Right atrium auricular region (tissue), 2 donors: Measurements from ENCODE around the gene MPZL3. TPM values are rescaled to one million over a fixed set of nuclear protein-coding genes. Genes with fewer than 3 reads are reported as not detected.
"Not testable (repeated sequence)": the region's sequence is repeated elsewhere in the genome, so short reads cannot be mapped to it uniquely, and the experiment has no call there.

ENCODE experiments used
- DNase-seq: peaks from one replicate; pipeline ENCODE4 v3.0.0-alpha.2; 2019; ENCODE audit warnings: low spot score
- H3K27ac ChIP-seq, 2 donors: fragments of 200-600 bp; sonication (generic); 1 replicate in 1 of 2; 2 replicates in 1 of 2; pipeline ENCODE4 v1.5.1; 2016 to 2019
- H3K27me3 ChIP-seq, 2 donors: fragments of 200-600 bp; sonication (generic); one replicate each; pipeline versions ENCODE4 v1.5.1 to v1.6.0; 2017 to 2019
- H3K36me3 ChIP-seq: fragments of 200-600 bp; sonication (generic); one replicate; pipeline ENCODE4 v1.5.1; 2016
- H3K4me1 ChIP-seq, 2 donors: fragments of 200-600 bp; sonication (generic); one replicate each; pipeline versions ENCODE4 v1.5.1 to v1.6.0; 2017 to 2019
- H3K4me3 ChIP-seq, 2 donors: fragments of 200-600 bp; sonication (generic); 1 replicate in 1 of 2; 2 replicates in 1 of 2; pipeline ENCODE4 v1.5.1; 2017 to 2019; ENCODE audit warnings: mild to moderate bottlenecking in 1 of 2, moderate library complexity in 1 of 2
- H3K9me3 ChIP-seq, 2 donors: fragments of 200-600 bp; sonication (generic); one replicate each; pipeline ENCODE4 v1.5.1; 2019
- total RNA-seq, 2 donors: library from RNA; depleted of rRNA; stranded (reverse); fragments of >200 nt; gene quantifications; one replicate each; pipeline ENCODE4 v1.1.0, GENCODE V29; 2016
- TF ChIP-seq, protein P1 (sequence below), 2 donors: fragments of 200-600 bp; sonication (generic); IDR thresholded peaks; one replicate each; pipeline ENCODE4 v1.5.1; 2019; ENCODE audit warnings: antibody characterized with exemption in 2 of 2

MPZL3 gene
- total RNA-seq, 2 donors from 2014 or later = 1.0 to 2.0 TPM

DNA sequence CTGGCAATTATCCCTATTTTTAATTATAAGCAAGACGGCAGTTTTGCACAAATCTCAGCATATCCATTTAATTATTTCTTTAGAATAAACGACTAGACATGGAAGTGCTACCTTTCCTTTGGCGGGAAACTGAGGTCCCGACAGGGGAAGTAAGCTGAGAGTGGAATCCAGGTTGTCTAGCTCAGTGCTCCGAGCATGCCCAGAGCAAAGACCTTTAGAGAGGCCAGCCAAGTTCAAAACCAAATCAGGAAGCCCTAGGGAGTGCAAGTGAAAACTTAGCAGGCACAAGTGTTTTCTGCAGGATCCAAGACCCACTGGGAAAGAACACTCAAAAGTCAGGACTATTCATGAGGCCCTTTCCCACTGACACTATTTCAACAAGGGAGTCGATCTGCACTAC, 53.0 kb downstream of the MPZL3 start:
- no peak overlapping the region for H3K4me3 ChIP-seq
- DNase-seq = no peak
- TF ChIP-seq, protein P1, sequence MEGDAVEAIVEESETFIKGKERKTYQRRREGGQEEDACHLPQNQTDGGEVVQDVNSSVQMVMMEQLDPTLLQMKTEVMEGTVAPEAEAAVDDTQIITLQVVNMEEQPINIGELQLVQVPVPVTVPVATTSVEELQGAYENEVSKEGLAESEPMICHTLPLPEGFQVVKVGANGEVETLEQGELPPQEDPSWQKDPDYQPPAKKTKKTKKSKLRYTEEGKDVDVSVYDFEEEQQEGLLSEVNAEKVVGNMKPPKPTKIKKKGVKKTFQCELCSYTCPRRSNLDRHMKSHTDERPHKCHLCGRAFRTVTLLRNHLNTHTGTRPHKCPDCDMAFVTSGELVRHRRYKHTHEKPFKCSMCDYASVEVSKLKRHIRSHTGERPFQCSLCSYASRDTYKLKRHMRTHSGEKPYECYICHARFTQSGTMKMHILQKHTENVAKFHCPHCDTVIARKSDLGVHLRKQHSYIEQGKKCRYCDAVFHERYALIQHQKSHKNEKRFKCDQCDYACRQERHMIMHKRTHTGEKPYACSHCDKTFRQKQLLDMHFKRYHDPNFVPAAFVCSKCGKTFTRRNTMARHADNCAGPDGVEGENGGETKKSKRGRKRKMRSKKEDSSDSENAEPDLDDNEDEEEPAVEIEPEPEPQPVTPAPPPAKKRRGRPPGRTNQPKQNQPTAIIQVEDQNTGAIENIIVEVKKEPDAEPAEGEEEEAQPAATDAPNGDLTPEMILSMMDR (IDR thresholded peaks at IDR 0.05) = no peak
- no peaks in the 10 kb centered on the region for H3K9me3 ChIP-seq
- H3K27ac ChIP-seq = no peak overlapping the region
- H3K4me1 ChIP-seq = peaks cover 0 to 21% of the 10 kb centered on the region in 2 donors
- no peaks in the 10 kb centered on the region for H3K27me3 ChIP-seq
- H3K36me3 ChIP-seq = no peaks in the 10 kb centered on the region

DNA sequence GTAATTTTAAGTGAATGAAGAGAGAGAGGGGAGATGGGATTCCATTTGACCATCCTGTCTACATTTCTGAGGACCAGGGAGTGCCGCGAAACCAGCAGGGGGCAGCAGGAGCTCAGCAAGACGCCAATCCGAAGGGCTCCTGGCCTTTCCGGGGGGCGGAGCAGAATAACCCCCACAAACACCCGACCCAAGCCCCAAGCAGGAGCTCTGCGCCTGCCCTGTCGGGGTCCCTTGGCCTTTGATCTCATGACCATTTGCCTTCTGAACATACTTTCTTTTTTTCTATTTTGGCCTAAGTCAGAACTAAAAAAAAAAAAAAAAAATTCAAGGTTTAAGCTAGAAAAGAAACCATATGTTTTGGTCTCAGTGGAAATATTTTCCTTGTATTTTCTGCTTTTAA, 53.8 kb downstream of the MPZL3 start:
- H3K27ac ChIP-seq = no peak overlapping the region
- H3K4me1 ChIP-seq = peaks cover 0 to 24% of the 10 kb centered on the region in 2 donors
- no peaks in the 10 kb centered on the region for H3K9me3 ChIP-seq
- no peaks in the 10 kb centered on the region for H3K27me3 ChIP-seq
- TF ChIP-seq, protein P1 (IDR thresholded peaks at IDR 0.05) = peak; percentile 88 to 91
- H3K4me3 ChIP-seq = no peak overlapping the region
- no peaks in the 10 kb centered on the region for H3K36me3 ChIP-seq
- DNase-seq = peak; percentile 80

DNA sequence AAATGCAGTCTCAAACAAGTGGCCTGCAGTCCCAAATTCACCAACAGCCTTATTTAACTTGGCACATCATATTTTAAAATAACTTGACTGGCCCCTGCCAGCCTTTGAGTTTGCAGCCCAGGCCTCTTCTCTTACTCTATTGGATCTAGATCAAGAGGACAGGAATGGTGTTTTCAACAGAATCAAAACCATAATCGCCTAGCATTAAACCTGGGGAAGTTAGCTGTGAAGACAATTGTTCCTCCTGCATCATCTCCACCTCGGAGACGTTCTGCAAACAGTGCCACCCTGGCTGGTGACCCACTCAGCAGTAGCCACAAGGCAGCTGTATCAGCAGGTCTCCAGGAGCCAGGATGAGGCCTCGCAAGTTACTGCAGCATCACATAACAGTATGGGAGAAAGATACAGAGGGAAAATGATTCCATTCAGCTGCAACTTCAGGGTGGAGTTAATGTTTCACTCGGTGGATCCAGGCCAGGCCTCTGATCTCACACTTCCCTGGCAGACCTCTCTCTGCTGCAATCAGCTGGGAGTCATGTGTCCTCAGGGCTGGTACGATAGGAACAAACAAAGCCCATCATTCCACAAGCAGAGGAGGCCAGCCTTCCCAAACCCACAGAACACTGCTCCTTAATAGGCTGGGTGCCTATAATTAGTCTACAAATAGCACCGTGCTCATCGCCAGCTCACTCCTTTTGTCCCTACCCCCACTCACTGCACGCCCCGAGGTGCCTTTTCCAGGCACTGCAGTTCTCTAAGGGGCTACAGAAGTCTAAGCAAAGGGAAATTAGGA, 57.1 kb downstream of the MPZL3 start:
- DNase-seq = peak; percentile 95

DNA sequence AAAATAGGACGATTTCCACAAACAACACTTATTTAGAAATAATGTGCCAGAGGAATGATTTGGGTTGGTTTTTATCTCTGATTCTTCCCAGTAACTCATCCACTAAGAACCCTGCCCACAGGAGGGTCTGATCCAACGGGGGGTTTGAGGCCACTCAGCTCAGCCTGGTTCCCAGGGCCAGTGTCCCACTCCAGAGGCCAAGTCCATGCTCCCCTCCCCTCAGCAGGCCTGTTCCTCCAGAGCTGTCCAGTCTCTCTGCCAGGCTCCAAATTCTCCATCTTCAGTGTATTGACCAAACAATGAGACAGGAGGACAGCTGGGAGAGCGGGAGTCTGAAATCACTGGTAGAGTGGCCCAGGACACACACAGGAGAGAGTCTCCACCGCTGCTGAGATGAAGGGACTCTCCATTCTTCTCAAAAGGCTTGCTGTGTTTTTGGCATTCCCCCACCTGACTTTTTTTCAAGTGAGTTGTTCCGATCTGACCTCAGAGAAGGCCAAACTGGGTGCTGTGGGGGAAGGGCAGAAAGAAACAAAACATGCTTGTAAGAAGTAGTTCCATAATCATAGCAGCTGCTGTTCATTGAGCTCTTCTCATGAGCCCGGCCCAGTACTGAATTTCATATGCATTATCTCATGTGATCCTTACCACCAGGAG, 58.1 kb downstream of the MPZL3 start:
- H3K27me3 ChIP-seq = no peaks in the 10 kb centered on the region
- no peak for DNase-seq
- TF ChIP-seq, protein P1 (IDR thresholded peaks at IDR 0.05) = no peak
- no peak overlapping the region for H3K4me3 ChIP-seq
- no peaks in the 10 kb centered on the region for H3K9me3 ChIP-seq
- peak overlapping the region; percentile 76 to 78 for H3K27ac ChIP-seq
- peaks cover 0 to 24% of the 10 kb centered on the region in 2 donors for H3K4me1 ChIP-seq
- H3K36me3 ChIP-seq = no peaks in the 10 kb centered on the region

More for the DNA sequence above, 57.1 kb downstream of the MPZL3 start:
- Histone ChIP-seq H3K27me3 (no peaks in the 10 kb centered on the region), H3K4me3 (no peak overlapping the region), H3K27ac (peak overlapping the region; percentile 76 to 78), H3K4me1 (peaks cover 0 to 24% of the 10 kb centered on the region in 2 donors), H3K36me3 (no peaks in the 10 kb centered on the region), H3K9me3 (no peaks in the 10 kb centered on the region)
- TF ChIP-seq, protein P1 (IDR thresholded peaks at IDR 0.05) = no peak

DNA sequence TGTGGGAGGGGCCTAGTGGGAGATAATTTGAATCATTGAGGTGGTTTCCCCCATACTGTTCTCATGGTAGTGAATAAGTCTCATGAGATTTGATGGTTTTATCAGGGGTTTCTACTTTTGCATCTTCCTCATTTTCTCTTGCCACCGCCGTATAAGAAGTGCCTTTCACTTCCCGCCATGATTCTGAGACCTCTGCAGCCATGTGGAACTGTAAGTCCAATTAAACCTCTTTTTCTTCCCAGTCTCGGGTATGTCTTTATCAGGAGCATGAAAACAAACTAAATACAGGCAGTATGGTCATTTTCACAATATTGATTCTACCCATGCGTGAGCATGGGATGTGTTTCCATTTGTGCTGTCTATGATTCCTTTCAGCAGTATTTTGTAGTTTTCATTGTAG, 59.3 kb downstream of the MPZL3 start:
- H3K4me3 ChIP-seq, H3K27me3 ChIP-seq, DNase-seq, H3K27ac ChIP-seq, H3K36me3 ChIP-seq, H3K9me3 ChIP-seq: not testable (repeated sequence)
- H3K4me1 ChIP-seq = peaks cover 0 to 19% of the 10 kb centered on the region in 2 donors

DNA sequence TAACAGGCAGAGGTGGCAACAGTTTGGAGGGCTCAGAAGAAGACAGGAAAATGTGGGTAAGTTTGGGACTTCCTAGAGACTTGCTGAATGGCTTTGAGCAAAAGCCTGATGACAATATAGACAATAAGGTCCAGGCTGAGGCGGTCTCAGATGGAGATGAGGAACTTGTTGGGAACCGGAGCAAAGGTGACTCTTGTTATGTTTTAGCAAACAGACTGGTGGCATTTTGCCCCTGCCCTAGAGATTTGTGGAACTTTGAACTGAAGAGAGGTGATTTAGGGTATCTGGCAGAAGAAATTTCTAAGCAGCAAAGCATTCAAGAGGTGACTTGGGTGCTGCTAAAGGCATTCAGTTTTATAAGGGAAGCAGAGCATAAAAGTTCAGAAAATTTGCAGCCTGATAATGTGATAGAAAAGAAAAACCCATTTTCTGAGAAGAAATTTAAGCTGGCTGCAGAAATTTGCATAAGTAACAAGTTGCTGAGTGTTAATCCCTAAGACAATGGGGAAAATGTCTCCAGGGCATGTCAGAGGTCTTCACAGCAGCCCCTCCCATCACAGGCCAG, 61.1 kb downstream of the MPZL3 start:
- not testable (repeated sequence) for H3K36me3 ChIP-seq, H3K9me3 ChIP-seq, H3K27me3 ChIP-seq, DNase-seq, H3K4me3 ChIP-seq, H3K27ac ChIP-seq
- peaks cover 0 to 19% of the 10 kb centered on the region in 2 donors for H3K4me1 ChIP-seq
